ENCODE measurements around the gene FOXD2. TPM values are rescaled to one million over a fixed set of nuclear protein-coding genes. Genes with fewer than 3 reads are reported as not detected.
A peak's percentile ranks its signal among the peaks of the same experiment; 100 is the strongest.

Gene FOXD2
- total RNA-seq, 1 donor from 2014 or later = 0.15 TPM

DNA sequence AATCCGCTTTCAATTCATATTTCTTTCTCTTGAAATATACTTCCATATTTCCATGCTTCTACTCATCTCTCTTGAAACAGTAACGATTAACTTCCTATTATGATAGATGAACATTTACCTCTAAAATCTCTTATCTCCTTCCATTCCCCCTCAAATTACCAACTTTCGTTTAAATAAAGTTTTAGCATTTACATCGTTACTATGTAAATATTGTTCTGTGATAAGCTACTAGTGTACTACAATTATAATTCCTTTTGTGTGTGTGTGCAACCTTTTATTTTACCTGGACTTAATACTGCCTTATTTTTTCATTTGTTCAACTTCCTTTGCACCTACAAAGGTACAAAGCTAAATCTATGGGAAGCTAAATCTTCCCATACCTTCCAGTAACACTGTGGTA, 17.3 kb upstream of the FOXD2 start:
- peaks cover 19% of the 10 kb centered on the region for H3K4me1 Mint-ChIP-seq (ENCODE audit: unreplicated experiment)
- peaks cover 24% of the 10 kb centered on the region for H3K27me3 Mint-ChIP-seq (ENCODE audit: unreplicated experiment)
- peaks cover 7% of the 10 kb centered on the region for H3K36me3 Mint-ChIP-seq (ENCODE audit: low read depth, unreplicated experiment)
- no peak for DNase-seq (ENCODE audit: low spot score)
- no peaks in the 10 kb centered on the region for H3K9me3 Mint-ChIP-seq (ENCODE audit: unreplicated experiment)
- H3K27ac Mint-ChIP-seq (ENCODE audit: unreplicated experiment) = no peak overlapping the region
- no peak overlapping the region for H3K4me3 Mint-ChIP-seq (ENCODE audit: unreplicated experiment)
- TF ChIP-seq, protein P1, sequence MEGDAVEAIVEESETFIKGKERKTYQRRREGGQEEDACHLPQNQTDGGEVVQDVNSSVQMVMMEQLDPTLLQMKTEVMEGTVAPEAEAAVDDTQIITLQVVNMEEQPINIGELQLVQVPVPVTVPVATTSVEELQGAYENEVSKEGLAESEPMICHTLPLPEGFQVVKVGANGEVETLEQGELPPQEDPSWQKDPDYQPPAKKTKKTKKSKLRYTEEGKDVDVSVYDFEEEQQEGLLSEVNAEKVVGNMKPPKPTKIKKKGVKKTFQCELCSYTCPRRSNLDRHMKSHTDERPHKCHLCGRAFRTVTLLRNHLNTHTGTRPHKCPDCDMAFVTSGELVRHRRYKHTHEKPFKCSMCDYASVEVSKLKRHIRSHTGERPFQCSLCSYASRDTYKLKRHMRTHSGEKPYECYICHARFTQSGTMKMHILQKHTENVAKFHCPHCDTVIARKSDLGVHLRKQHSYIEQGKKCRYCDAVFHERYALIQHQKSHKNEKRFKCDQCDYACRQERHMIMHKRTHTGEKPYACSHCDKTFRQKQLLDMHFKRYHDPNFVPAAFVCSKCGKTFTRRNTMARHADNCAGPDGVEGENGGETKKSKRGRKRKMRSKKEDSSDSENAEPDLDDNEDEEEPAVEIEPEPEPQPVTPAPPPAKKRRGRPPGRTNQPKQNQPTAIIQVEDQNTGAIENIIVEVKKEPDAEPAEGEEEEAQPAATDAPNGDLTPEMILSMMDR (IDR thresholded peaks at IDR 0.05; ENCODE audit: unreplicated experiment) = no peak

DNA sequence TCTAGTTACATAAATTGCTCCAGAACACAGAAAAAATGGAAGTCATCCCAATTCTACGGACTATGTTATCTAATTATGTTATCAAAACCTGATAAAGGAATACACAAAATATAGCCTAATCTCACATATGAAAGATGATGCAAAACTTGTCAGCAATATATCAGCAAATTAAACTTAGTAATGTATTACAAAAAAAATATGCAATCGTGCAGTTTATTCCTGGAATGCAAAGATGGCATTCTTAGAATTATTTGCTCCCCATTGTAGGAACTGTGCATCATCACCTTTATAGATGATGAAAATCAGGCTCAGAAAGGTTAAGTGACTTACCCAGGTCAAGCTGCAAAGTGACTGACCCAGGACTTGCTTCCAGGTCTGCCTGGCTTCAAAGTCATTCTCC, 14.0 kb upstream of the FOXD2 start:
- Mint-ChIP-seq H3K36me3 (ENCODE audit: low read depth, unreplicated experiment) (no peaks in the 10 kb centered on the region), H3K9me3 (ENCODE audit: unreplicated experiment) (no peaks in the 10 kb centered on the region), H3K4me3 (ENCODE audit: unreplicated experiment) (no peak overlapping the region), H3K27me3 (ENCODE audit: unreplicated experiment) (peaks cover 3% of the 10 kb centered on the region), H3K27ac (ENCODE audit: unreplicated experiment) (no peak overlapping the region), H3K4me1 (ENCODE audit: unreplicated experiment) (peaks cover 14% of the 10 kb centered on the region)
- TF ChIP-seq, protein P1 (IDR thresholded peaks at IDR 0.05; ENCODE audit: unreplicated experiment) = no peak
- DNase-seq (ENCODE audit: low spot score) = no peak

DNA sequence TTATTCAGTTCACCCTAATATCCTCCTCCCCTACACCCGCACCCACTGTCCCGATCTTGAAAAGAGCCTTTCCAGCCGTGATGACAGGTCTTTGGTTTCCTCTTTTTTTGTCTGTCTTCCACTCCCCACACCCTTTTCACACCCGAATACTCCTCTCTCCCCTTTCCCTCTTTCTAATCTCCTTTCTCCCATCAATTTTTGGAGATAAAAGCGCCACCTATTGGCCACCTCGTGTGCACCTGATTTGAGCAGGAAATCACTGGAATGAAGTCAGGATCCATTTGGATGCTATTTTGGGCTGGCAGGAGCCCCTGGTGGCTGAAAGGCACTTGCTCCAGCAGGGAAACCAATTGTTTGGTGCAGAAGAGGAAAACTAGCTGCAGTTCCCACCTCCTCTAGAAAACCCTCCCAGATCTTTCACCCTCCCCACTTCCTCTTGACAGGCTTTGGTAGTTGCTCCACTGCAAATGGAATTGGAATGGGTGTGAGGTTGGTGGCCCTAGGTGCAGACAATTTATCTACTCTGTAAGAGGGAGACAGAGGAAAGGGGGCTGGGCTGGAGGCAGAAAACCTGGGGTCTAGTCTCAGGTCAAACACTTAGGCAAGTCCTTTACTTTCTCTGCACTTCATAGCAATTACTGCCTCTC, 13.4 kb upstream of the FOXD2 start:
- H3K27me3 Mint-ChIP-seq (ENCODE audit: unreplicated experiment) = peaks cover 3% of the 10 kb centered on the region
- no peaks in the 10 kb centered on the region for H3K36me3 Mint-ChIP-seq (ENCODE audit: low read depth, unreplicated experiment)
- H3K27ac Mint-ChIP-seq (ENCODE audit: unreplicated experiment) = no peak overlapping the region
- peaks cover 14% of the 10 kb centered on the region for H3K4me1 Mint-ChIP-seq (ENCODE audit: unreplicated experiment)
- TF ChIP-seq, protein P1 (IDR thresholded peaks at IDR 0.05; ENCODE audit: unreplicated experiment) = peak; percentile 74
- no peaks in the 10 kb centered on the region for H3K9me3 Mint-ChIP-seq (ENCODE audit: unreplicated experiment)
- H3K4me3 Mint-ChIP-seq (ENCODE audit: unreplicated experiment) = no peak overlapping the region
- DNase-seq (ENCODE audit: low spot score) = peak; percentile 65

DNA sequence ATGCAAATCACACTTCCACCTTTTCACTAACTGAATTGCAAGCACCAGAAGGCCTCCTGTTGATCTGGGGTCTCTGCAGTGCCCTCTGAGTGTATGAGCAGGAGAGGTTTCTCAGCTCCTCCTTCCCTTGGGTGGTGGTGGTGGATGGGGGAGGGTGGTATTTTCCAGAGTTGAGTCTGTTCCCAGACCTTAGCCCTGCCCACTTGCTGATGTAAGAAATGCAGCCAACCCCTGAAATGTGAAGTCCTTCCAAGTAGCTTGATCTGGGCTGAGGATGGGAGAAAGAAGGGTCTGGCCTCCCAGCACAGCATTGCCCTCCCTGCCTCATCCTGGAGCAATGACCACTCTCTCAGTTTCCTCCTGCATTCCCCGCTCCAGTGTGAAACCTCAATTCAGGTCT, 6.3 kb upstream of the FOXD2 start:
- no peak for DNase-seq (ENCODE audit: low spot score)
- H3K9me3 Mint-ChIP-seq (ENCODE audit: unreplicated experiment) = no peaks in the 10 kb centered on the region
- H3K27me3 Mint-ChIP-seq (ENCODE audit: unreplicated experiment) = peaks cover 23% of the 10 kb centered on the region
- H3K4me1 Mint-ChIP-seq (ENCODE audit: unreplicated experiment) = peaks cover 39% of the 10 kb centered on the region
- H3K4me3 Mint-ChIP-seq (ENCODE audit: unreplicated experiment) = no peak overlapping the region
- H3K36me3 Mint-ChIP-seq (ENCODE audit: low read depth, unreplicated experiment) = no peaks in the 10 kb centered on the region
- H3K27ac Mint-ChIP-seq (ENCODE audit: unreplicated experiment) = no peak overlapping the region
- TF ChIP-seq, protein P1 (IDR thresholded peaks at IDR 0.05; ENCODE audit: unreplicated experiment) = no peak
